GM19240 (cell line): Measurements from ENCODE around the gene CNOT1.

Source experiments
- DNase-seq: peaks from one replicate; pipeline ENCODE4 v3.0.0; 2011; ENCODE audit warnings: low spot score; ENCODE audit not compliant: insufficient read length

Gene CNOT1

GRCh38 chr16:58488531-58488930 lies 141.1 kb downstream of the CNOT1 start:
- no peak for DNase-seq

- DNase-seq: peak; percentile 80
Measured at GRCh38 chr16:58487566-58488351, 141.9 kb downstream of the CNOT1 start.

GRCh38 chr16:58485184-58485887 lies 144.3 kb downstream of the CNOT1 start:
- no peak for DNase-seq

- DNase-seq: no peak
Measured at GRCh38 chr16:58481931-58482330, 147.7 kb downstream of the CNOT1 start.

GRCh38 chr16:58481226-58481869 lies 148.3 kb downstream of the CNOT1 start:
- DNase-seq: no peak

- no peak for DNase-seq
Measured at GRCh38 chr16:58478427-58478826, 151.2 kb downstream of the CNOT1 start.

GRCh38 chr16:58476791-58477190 lies 152.8 kb downstream of the CNOT1 start:
- no peak for DNase-seq

GRCh38 chr16:58475091-58475619 lies 154.5 kb downstream of the CNOT1 start:
- DNase-seq: no peak

GRCh38 chr16:58474296-58474695 lies 155.3 kb downstream of the CNOT1 start:
- no peak for DNase-seq

- DNase-seq: no peak
Measured at GRCh38 chr16:58472827-58473226, 156.8 kb downstream of the CNOT1 start.

GRCh38 chr16:58472266-58472665 lies 157.4 kb downstream of the CNOT1 start:
- DNase-seq: no peak

- DNase-seq: no peak
Measured at GRCh38 chr16:58471209-58471975, 158.2 kb downstream of the CNOT1 start.
